DOHH2 (cell line): Measurements from ENCODE around the gene MRGPRD.
A peak's percentile ranks its signal among the peaks of the same experiment; 100 is the strongest.

ENCODE experiments used
- CTCF ChIP-seq: fragments of 200-600 bp; sonication (generic); IDR thresholded peaks from one replicate; pipeline ENCODE4 v1.5.1; 2014; ENCODE audit warnings: antibody characterized with exemption, mild to moderate bottlenecking, low read depth, low read length; ENCODE audit not compliant: poor library complexity, severe bottlenecking
- EZH2phosphoT487 ChIP-seq: fragments of 200-600 bp; sonication (generic); IDR thresholded peaks from 2 replicates; pipeline ENCODE4 v1.6.1; 2017; ENCODE audit warnings: borderline replicate concordance, mild to moderate bottlenecking, antibody characterized with exemption, low read length, moderate library complexity, mixed read lengths

GRCh38 chr11:68956142-68956541 is 24.6 kb downstream of the MRGPRD start:
- TF ChIP-seq CTCF (peak; percentile 61), EZH2phosphoT487 (no peak)
